Calu3 (cell line): Measurements from ENCODE around the gene PLN. TPM values are rescaled to one million over a fixed set of nuclear protein-coding genes. Genes with fewer than 3 reads are reported as not detected.

Experiments
- BruUV-seq: library from RNA; stranded (reverse); fragments of 400-500 nt; replicated peaks from 2 replicates; lab custom pipeline; 2021; lab: Mats Ljungman, UMichigan
- CTCF ChIA-PET: fragments of 300-600 bp; sonication (Branson Sonifier 250); formaldehyde crosslinking; loops from one replicate; lab custom pipeline; 2022; ENCODE audit warnings: antibody characterized with exemption; lab: Charles Lee
- DNase-seq: peaks from one replicate; pipeline ENCODE4 v3.0.0; 2022
- H3K27ac Mint-ChIP-seq: one replicate; pipeline ENCODE4 v1.8.0; 2022; ENCODE audit warnings: mixed read lengths; ENCODE audit not compliant: unreplicated experiment
- H3K27me3 Mint-ChIP-seq: one replicate; pipeline ENCODE4 v1.8.0; 2022; ENCODE audit warnings: mixed read lengths; ENCODE audit not compliant: unreplicated experiment
- H3K36me3 Mint-ChIP-seq: one replicate; pipeline ENCODE4 v1.8.0; 2022; ENCODE audit warnings: mild to moderate bottlenecking, moderate library complexity, mixed read lengths; ENCODE audit not compliant: insufficient read depth, unreplicated experiment
- H3K4me1 Mint-ChIP-seq: one replicate; pipeline ENCODE4 v1.8.0; 2022; ENCODE audit warnings: mild to moderate bottlenecking, low read depth, mixed read lengths; ENCODE audit not compliant: unreplicated experiment
- H3K4me3 Mint-ChIP-seq: one replicate; pipeline ENCODE4 v1.8.0; 2022; ENCODE audit warnings: mild to moderate bottlenecking, low read depth, moderate library complexity, mixed read lengths; ENCODE audit not compliant: unreplicated experiment
- H3K9me3 Mint-ChIP-seq: one replicate; pipeline ENCODE4 v1.8.0; 2022; ENCODE audit warnings: low read depth, mixed read lengths; ENCODE audit not compliant: unreplicated experiment
- CTCF ChIP-seq: fragments of 200-600 bp; IDR thresholded peaks from one replicate; pipeline ENCODE4 v1.8.0; 2022; ENCODE audit warnings: antibody characterized with exemption; ENCODE audit not compliant: unreplicated experiment
- intact Hi-C: fragments of 100-400 bp; cut with micrococcal nuclease; formaldehyde crosslinking; loops from one replicate; pipeline ENCODE4 v1.10.0; 2022; ENCODE audit not compliant: unreplicated experiment
- total RNA-seq: library from RNA; stranded (reverse); gene quantifications from 2 replicates; pipeline ENCODE4 v1.2.3, GENCODE V29; 2022

The PLN gene
- total RNA-seq, 1 experiment from 2014 or later: not detected

GRCh38 chr6:118597636-118598035, 49.5 kb downstream of the PLN start:
- Mint-ChIP-seq H3K9me3 (no peaks in the 10 kb centered on the region), H3K27ac (no peak overlapping the region), H3K36me3 (no peaks in the 10 kb centered on the region), H3K4me3 (no peak overlapping the region), H3K4me1 (no peaks in the 10 kb centered on the region), H3K27me3 (no peaks in the 10 kb centered on the region)
- intact Hi-C loops: no loop called here
- no peak for TF ChIP-seq CTCF
- CTCF ChIA-PET: no interaction called here
- BruUV-seq: no TSS peak
- DNase-seq: no peak

- no peaks in the 10 kb centered on the region for H3K9me3 Mint-ChIP-seq
- no peak for DNase-seq
- no TSS peak for BruUV-seq
- no peak for TF ChIP-seq CTCF
- intact Hi-C loops: no loop called here
- no peaks in the 10 kb centered on the region for H3K27me3 Mint-ChIP-seq
- CTCF ChIA-PET: interaction anchor here (0.6 kb wide), 1 partner anchor 587 kb away, joined by 3 read pairs; no protein-coding TSS in a partner anchor
- no peaks in the 10 kb centered on the region for H3K36me3 Mint-ChIP-seq
- H3K4me3 Mint-ChIP-seq: no peak overlapping the region
- H3K27ac Mint-ChIP-seq: no peak overlapping the region
- H3K4me1 Mint-ChIP-seq: no peaks in the 10 kb centered on the region
Measured at GRCh38 chr6:118598324-118598723, 50.2 kb downstream of the PLN start.

DNA sequence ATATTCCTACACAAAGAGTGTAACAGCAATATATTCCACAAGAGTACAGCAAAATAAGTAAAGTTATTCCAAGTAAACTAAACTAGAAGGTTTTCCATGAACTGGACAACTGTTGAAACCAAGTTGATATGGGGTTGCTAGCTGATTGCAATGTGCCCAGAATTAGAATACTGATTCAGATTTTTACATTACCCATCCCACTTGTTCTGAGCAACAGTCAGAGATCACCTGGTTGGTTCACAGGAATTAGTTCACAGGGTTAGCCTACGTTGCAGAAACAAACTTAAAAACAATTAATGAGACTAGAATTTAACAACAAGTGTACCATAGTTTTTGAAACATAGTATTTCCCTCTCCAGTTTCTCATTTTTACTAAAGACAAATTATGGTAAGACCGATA, 54.2 kb downstream of the PLN start:
- H3K27ac Mint-ChIP-seq: no peak overlapping the region
- CTCF ChIA-PET: no interaction called here

GRCh38 chr6:118603372-118603771, 55.3 kb downstream of the PLN start:
- BruUV-seq: no TSS peak
- Mint-ChIP-seq H3K9me3 (no peaks in the 10 kb centered on the region), H3K27me3 (no peaks in the 10 kb centered on the region), H3K36me3 (no peaks in the 10 kb centered on the region), H3K4me3 (no peak overlapping the region), H3K4me1 (no peaks in the 10 kb centered on the region), H3K27ac (no peak overlapping the region)
- no peak for TF ChIP-seq CTCF
- CTCF ChIA-PET: no interaction called here
- intact Hi-C loops: no loop called here
- DNase-seq: no peak

More for the DNA sequence above, 54.2 kb downstream of the PLN start:
- intact Hi-C loops: no loop called here
- Mint-ChIP-seq H3K9me3 (no peaks in the 10 kb centered on the region), H3K36me3 (no peaks in the 10 kb centered on the region), H3K4me3 (no peak overlapping the region), H3K27me3 (no peaks in the 10 kb centered on the region), H3K4me1 (no peaks in the 10 kb centered on the region)
- TF ChIP-seq CTCF: no peak
- no peak for DNase-seq
- BruUV-seq: no TSS peak
